OCI-LY7 (cell line): ENCODE results near the gene SRRM4. TPM values are rescaled to one million over a fixed set of nuclear protein-coding genes. Genes with fewer than 3 reads are reported as not detected.

Source experiments
- BruUV-seq: library from RNA; stranded (reverse); fragments of 400-500 nt; replicated peaks from 2 replicates; lab custom pipeline; 2021; lab: Mats Ljungman, UMichigan
- CTCF ChIA-PET: fragments of 300-600 bp; sonication (Branson Sonifier 250); formaldehyde crosslinking; loops from one replicate; lab custom pipeline; 2022; ENCODE audit warnings: antibody characterized with exemption; ENCODE audit not compliant: unreplicated experiment; lab: Charles Lee
- POLR2A ChIA-PET: fragments of 300-600 bp; sonication (Branson Sonifier 250); formaldehyde crosslinking; loops from one replicate; lab custom pipeline; 2022; ENCODE audit warnings: antibody characterized with exemption; lab: Charles Lee
- DNase-seq: peaks from one replicate; pipeline ENCODE4 v3.0.0-alpha.2; 2015; ENCODE audit warnings: low spot score
- H2AFZ ChIP-seq: fragments of 200-600 bp; sonication (generic), shearing (Covaris generic); 2 replicates; pipeline ENCODE4 v1.6.1; 2014; ENCODE audit warnings: mild to moderate bottlenecking, antibody characterized with exemption, low read length, moderate library complexity
- H3K27ac ChIP-seq: fragments of 200-600 bp; sonication (generic); 2 replicates; pipeline ENCODE4 v1.5.1; 2014; ENCODE audit warnings: mixed run types, low read depth, mild to moderate bottlenecking, moderate library complexity, low read length, inconsistent platforms; ENCODE audit not compliant: poor library complexity, severe bottlenecking
- H3K36me3 ChIP-seq: fragments of 200-600 bp; sonication (generic); 2 replicates; pipeline ENCODE4 v1.6.1; 2014; ENCODE audit warnings: mild to moderate bottlenecking, antibody characterized with exemption, low read length, moderate library complexity, mixed read lengths; ENCODE audit not compliant: insufficient read depth
- H3K4me1 ChIP-seq: fragments of 200-600 bp; sonication (generic); 2 replicates; pipeline ENCODE4 v1.5.1; 2014; ENCODE audit warnings: mild to moderate bottlenecking, low read length; ENCODE audit not compliant: insufficient read depth, poor library complexity, severe bottlenecking
- H3K4me2 ChIP-seq: fragments of 200-600 bp; sonication (generic); 2 replicates; pipeline ENCODE4 v1.6.1; 2014; ENCODE audit warnings: mild to moderate bottlenecking, low read length
- H3K4me3 ChIP-seq: fragments of 200-600 bp; sonication (generic); 2 replicates; pipeline ENCODE4 v1.5.1; 2014; ENCODE audit warnings: mild to moderate bottlenecking, low read depth, low read length; ENCODE audit not compliant: poor library complexity, severe bottlenecking
- H3K79me2 ChIP-seq: fragments of 200-600 bp; sonication (generic); 2 replicates; pipeline ENCODE4 v1.6.1; 2016; ENCODE audit warnings: low read depth, mild to moderate bottlenecking, low read length, moderate library complexity, mixed read lengths; ENCODE audit not compliant: insufficient read depth
- H3K9me2 ChIP-seq: fragments of 200-600 bp; sonication (generic); 2 replicates; pipeline ENCODE4 v1.6.1; 2016; ENCODE audit warnings: mild to moderate bottlenecking, low read length, mixed read lengths; ENCODE audit not compliant: insufficient read depth
- H3K9me3 ChIP-seq: fragments of 200-600 bp; sonication (generic); 2 replicates; pipeline ENCODE4 v1.6.1; 2014; ENCODE audit warnings: mild to moderate bottlenecking, mixed run types, low read length, mixed read lengths
- H4K20me1 ChIP-seq: fragments of 200-600 bp; sonication (generic); 2 replicates; pipeline ENCODE4 v1.6.1; 2014; ENCODE audit warnings: mild to moderate bottlenecking, antibody characterized with exemption, low read length, moderate library complexity, mixed read lengths; ENCODE audit not compliant: insufficient read depth
- CTCF ChIP-seq: fragments of 200-600 bp; sonication (generic); conservative IDR thresholded peaks from 2 replicates; pipeline ENCODE4 v1.5.1; 2014; ENCODE audit warnings: mild to moderate bottlenecking, antibody characterized with exemption, low read length, moderate library complexity, mixed read lengths
- EZH2phosphoT487 ChIP-seq: fragments of 200-600 bp; sonication (generic); IDR thresholded peaks from 2 replicates; pipeline ENCODE4 v1.6.1; 2018; ENCODE audit warnings: low read depth, borderline replicate concordance, mild to moderate bottlenecking, mixed run types, antibody characterized with exemption, low read length, moderate library complexity, mixed read lengths
- intact Hi-C: fragments of 100-400 bp; cut with micrococcal nuclease; formaldehyde crosslinking; loops from one replicate; pipeline ENCODE4 v1.10.0; 2022; ENCODE audit not compliant: unreplicated experiment
- total RNA-seq, 2 experiments: library from RNA; depleted of rRNA in 1 of 2; stranded (reverse); fragments of >200 nt in 1 of 2; shearing (Covaris generic) in 1 of 2; gene quantifications; 2 replicates each; pipeline ENCODE4 v1.2.3, GENCODE V29; 2014 to 2022

SRRM4 gene
- total RNA-seq, 2 experiments from 2014 or later = not detected

GRCh38 chr12:118960865-118961264, 20.5 kb upstream of the SRRM4 start:
- BruUV-seq = no TSS peak
- DNase-seq = no peak
- Histone ChIP-seq H3K4me3 (no peak overlapping the region), H3K27ac (no peak overlapping the region), H3K36me3 (no peaks in the 10 kb centered on the region), H4K20me1 (no peaks in the 10 kb centered on the region), H3K9me3 (no peaks in the 10 kb centered on the region), H3K4me2 (no peak overlapping the region), H2AFZ (no peak overlapping the region), H3K79me2 (no peaks in the 10 kb centered on the region), H3K9me2 (no peaks in the 10 kb centered on the region), H3K4me1 (no peaks in the 10 kb centered on the region)
- intact Hi-C loops = no loop called here
- no peak for TF ChIP-seq EZH2phosphoT487
- TF ChIP-seq CTCF = no peak
- ChIA-PET POLR2A (no interaction called here), CTCF (no interaction called here)

GRCh38 chr12:118964988-118965387, 16.4 kb upstream of the SRRM4 start:
- no TSS peak for BruUV-seq
- Histone ChIP-seq H3K4me3 (no peak overlapping the region), H3K9me2 (no peaks in the 10 kb centered on the region), H3K4me1 (no peaks in the 10 kb centered on the region), H3K4me2 (no peak overlapping the region), H3K9me3 (no peaks in the 10 kb centered on the region), H2AFZ (no peak overlapping the region), H3K27ac (no peak overlapping the region), H3K79me2 (no peaks in the 10 kb centered on the region), H4K20me1 (no peaks in the 10 kb centered on the region), H3K36me3 (no peaks in the 10 kb centered on the region)
- POLR2A ChIA-PET = no interaction called here
- CTCF ChIA-PET = no interaction called here
- intact Hi-C loops = no loop called here
- DNase-seq = no peak
- no peak for TF ChIP-seq CTCF
- no peak for TF ChIP-seq EZH2phosphoT487

- Histone ChIP-seq H3K4me2 (no peak overlapping the region), H4K20me1 (no peaks in the 10 kb centered on the region), H3K36me3 (no peaks in the 10 kb centered on the region), H3K9me2 (no peaks in the 10 kb centered on the region), H3K9me3 (no peaks in the 10 kb centered on the region), H3K27ac (no peak overlapping the region), H2AFZ (no peak overlapping the region), H3K4me1 (no peaks in the 10 kb centered on the region), H3K4me3 (no peak overlapping the region), H3K79me2 (no peaks in the 10 kb centered on the region)
- ChIA-PET POLR2A (no interaction called here), CTCF (no interaction called here)
- no TSS peak for BruUV-seq
- no peak for DNase-seq
- intact Hi-C loops = loop anchor here (10.0 kb wide), 1 partner anchor 444 kb away; no protein-coding TSS in a partner anchor
- no peak for TF ChIP-seq EZH2phosphoT487
- no peak for TF ChIP-seq CTCF
These were observed 10.5 kb upstream of the SRRM4 start for GRCh38 chr12:118970856-118971255.
